Neural progenitor cell (in vitro differentiated cells): ENCODE measurements around the gene SDCCAG8. TPM values are rescaled to one million over a fixed set of nuclear protein-coding genes. Genes with fewer than 3 reads are reported as not detected.

Experiments
- DNase-seq: peaks from one replicate; pipeline ENCODE4 v3.0.0-alpha.2; 2016; ENCODE audit warnings: low spot score
- H2AFZ ChIP-seq: fragments of 200-600 bp; sonication (generic); replicated peaks from 2 replicates; pipeline ENCODE4 v1.6.1; 2016; ENCODE audit warnings: antibody characterized with exemption
- H3F3A ChIP-seq: fragments of 200-600 bp; sonication (generic); 2 replicates; pipeline ENCODE4 v1.6.1; 2016; ENCODE audit warnings: antibody characterized with exemption, low read depth
- H3K27ac ChIP-seq: fragments of 200-600 bp; sonication (generic); 2 replicates; pipeline ENCODE4 v1.5.1; 2016; ENCODE audit warnings: mild to moderate bottlenecking
- H3K27me3 ChIP-seq: fragments of 200-600 bp; sonication (generic); 2 replicates; pipeline ENCODE4 v1.6.1; 2016; ENCODE audit warnings: mild to moderate bottlenecking, moderate library complexity
- H3K36me3 ChIP-seq: fragments of 200-600 bp; sonication (generic); 2 replicates; pipeline ENCODE4 v1.5.1; 2016
- H3K4me1 ChIP-seq: fragments of 200-600 bp; sonication (generic); 2 replicates; pipeline ENCODE4 v1.6.1; 2016; ENCODE audit warnings: mixed run types
- H3K4me2 ChIP-seq: fragments of 200-600 bp; sonication (generic); 2 replicates; pipeline ENCODE4 v1.6.1; 2016
- H3K4me3 ChIP-seq: fragments of 200-600 bp; sonication (generic); 2 replicates; pipeline ENCODE4 v1.5.1; 2016
- H3K79me2 ChIP-seq: fragments of 200-600 bp; sonication (generic); 2 replicates; pipeline ENCODE4 v1.6.1; 2016; ENCODE audit warnings: low read depth
- H3K9ac ChIP-seq: fragments of 200-600 bp; sonication (generic); 2 replicates; pipeline ENCODE4 v1.6.1; 2016
- H3K9me3 ChIP-seq: fragments of 200-600 bp; sonication (generic); 2 replicates; pipeline ENCODE4 v1.5.1; 2016; ENCODE audit warnings: low read depth
- H4K20me1 ChIP-seq: fragments of 200-600 bp; sonication (generic); 2 replicates; pipeline ENCODE4 v1.6.1; 2016; ENCODE audit warnings: low read depth
- H3K27ac Mint-ChIP-seq: 3 replicates; pipeline ENCODE4 v1.8.0; 2021; ENCODE audit warnings: mixed read lengths
- H3K27me3 Mint-ChIP-seq: 2 replicates; pipeline ENCODE4 v1.8.0; 2022; ENCODE audit warnings: low read depth, mild to moderate bottlenecking, inconsistent platforms, moderate library complexity, mixed read lengths; ENCODE audit not compliant: insufficient read depth
- H3K36me3 Mint-ChIP-seq: 3 replicates; pipeline ENCODE4 v1.8.0; 2021; ENCODE audit warnings: mixed read lengths
- H3K4me1 Mint-ChIP-seq: 3 replicates; pipeline ENCODE4 v1.8.0; 2021; ENCODE audit warnings: mixed read lengths
- H3K4me3 Mint-ChIP-seq: 3 replicates; pipeline ENCODE4 v1.8.0; 2021; ENCODE audit warnings: mild to moderate bottlenecking, moderate library complexity, mixed read lengths
- H3K9me3 Mint-ChIP-seq: 3 replicates; pipeline ENCODE4 v1.8.0; 2020; ENCODE audit warnings: mixed read lengths
- CTCF ChIP-seq: fragments of 200-600 bp; sonication (generic); IDR thresholded peaks from 2 replicates; pipeline ENCODE4 v1.5.1; 2017; ENCODE audit warnings: antibody characterized with exemption, mild to moderate bottlenecking
- EZH2 ChIP-seq: fragments of 200-600 bp; sonication (generic); IDR thresholded peaks from 2 replicates; pipeline ENCODE4 v1.6.1; 2017; ENCODE audit warnings: antibody characterized with exemption, mild to moderate bottlenecking, moderate library complexity
- EZH2phosphoT487 ChIP-seq: fragments of 200-600 bp; sonication (generic); IDR thresholded peaks from 2 replicates; pipeline ENCODE4 v1.6.1; 2017; ENCODE audit warnings: antibody characterized with exemption
- total RNA-seq: library from RNA; depleted of rRNA; stranded (reverse); fragments of >200 nt; gene quantifications from 2 replicates; pipeline ENCODE4 v1.2.3, GENCODE V29; 2015; ENCODE audit warnings: low replicate concordance

Gene SDCCAG8
- total RNA-seq, 1 donor from 2014 or later = 30.3 TPM

DNA sequence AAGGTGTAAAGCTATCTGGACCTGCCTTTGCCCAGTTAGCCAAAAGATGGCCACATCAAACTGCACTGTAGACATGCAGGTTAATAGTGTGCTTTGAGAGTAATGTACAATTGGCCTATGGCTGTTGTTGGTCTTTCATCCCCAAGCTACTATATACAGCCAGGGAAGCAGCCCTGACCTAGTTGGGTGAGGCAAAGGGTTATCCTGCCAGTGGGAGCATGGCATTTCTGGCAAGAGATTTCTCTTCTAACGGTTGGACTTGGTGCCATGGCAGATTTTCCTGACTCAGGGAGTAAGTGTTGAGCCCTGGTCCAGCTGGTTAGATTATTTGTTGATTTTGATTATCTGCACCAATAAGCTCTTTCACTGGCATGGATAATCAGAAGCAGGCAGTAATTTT, 119.8 kb downstream of the SDCCAG8 start:
- H3K27ac ChIP-seq = no peak overlapping the region
- H4K20me1 ChIP-seq = no peaks in the 10 kb centered on the region
- Mint-ChIP-seq H3K4me3 (no peak overlapping the region), H3K36me3 (no peaks in the 10 kb centered on the region), H3K27me3 (no peaks in the 10 kb centered on the region), H3K4me1 (peaks cover 17% of the 10 kb centered on the region), H3K9me3 (peaks cover 10% of the 10 kb centered on the region), H3K27ac (no peak overlapping the region)
- peaks cover 9% of the 10 kb centered on the region for H3K9me3 ChIP-seq
- TF ChIP-seq EZH2phosphoT487 (no peak), EZH2 (no peak), CTCF (no peak)
- H3K4me3 ChIP-seq = no peak overlapping the region
- H3K4me1 ChIP-seq = peaks cover 8% of the 10 kb centered on the region
- H3F3A ChIP-seq = no peaks in the 10 kb centered on the region
- no peak overlapping the region for H3K4me2 ChIP-seq
- H3K9ac ChIP-seq = no peak overlapping the region
- H3K79me2 ChIP-seq = no peaks in the 10 kb centered on the region
- H3K27me3 ChIP-seq = no peaks in the 10 kb centered on the region
- no peak overlapping the region for H2AFZ ChIP-seq
- no peaks in the 10 kb centered on the region for H3K36me3 ChIP-seq
- DNase-seq = no peak

GRCh38 chr1:243378669-243379068, 122.8 kb downstream of the SDCCAG8 start:
- Histone ChIP-seq H3K4me3 (no peak overlapping the region), H4K20me1 (no peaks in the 10 kb centered on the region), H3K4me1 (peaks cover 8% of the 10 kb centered on the region), H3K79me2 (no peaks in the 10 kb centered on the region), H2AFZ (no peak overlapping the region), H3K4me2 (no peak overlapping the region), H3K9me3 (peaks cover 9% of the 10 kb centered on the region), H3K27ac (peak overlapping the region; percentile 13), H3K9ac (no peak overlapping the region), H3K36me3 (no peaks in the 10 kb centered on the region), H3F3A (no peaks in the 10 kb centered on the region), H3K27me3 (no peaks in the 10 kb centered on the region)
- Mint-ChIP-seq H3K9me3 (peaks cover 7% of the 10 kb centered on the region), H3K27ac (no peak overlapping the region), H3K27me3 (no peaks in the 10 kb centered on the region), H3K4me1 (peaks cover 17% of the 10 kb centered on the region), H3K4me3 (no peak overlapping the region), H3K36me3 (no peaks in the 10 kb centered on the region)
- TF ChIP-seq EZH2phosphoT487 = no peak
- no peak for TF ChIP-seq CTCF
- no peak for TF ChIP-seq EZH2
- peak; percentile 15 for DNase-seq

DNA sequence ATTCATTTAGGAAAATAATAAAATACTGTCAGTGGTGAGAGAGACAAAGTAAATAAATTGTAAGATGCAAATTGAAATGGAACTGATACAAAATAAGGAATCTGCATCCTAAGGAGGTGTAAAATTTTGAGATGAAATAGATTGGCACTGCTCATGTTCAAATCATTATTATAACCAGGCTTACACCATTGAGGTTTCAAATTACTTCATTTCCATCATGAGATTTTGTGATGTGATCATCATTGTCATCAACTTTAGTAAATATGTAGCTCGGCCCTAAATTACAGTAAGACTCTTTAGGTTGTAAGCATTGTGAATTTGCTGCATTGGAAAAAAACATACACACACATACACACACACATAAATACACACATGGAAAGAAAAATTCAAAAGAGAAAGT, 123.4 kb downstream of the SDCCAG8 start:
- no peaks in the 10 kb centered on the region for H3K36me3 ChIP-seq
- H3K27me3 ChIP-seq = no peaks in the 10 kb centered on the region
- no peaks in the 10 kb centered on the region for H3K36me3 Mint-ChIP-seq
- H3K4me1 ChIP-seq = peaks cover 8% of the 10 kb centered on the region
- H2AFZ ChIP-seq = no peak overlapping the region
- no peak overlapping the region for H3K4me2 ChIP-seq
- H3K27me3 Mint-ChIP-seq = no peaks in the 10 kb centered on the region
- H3K9ac ChIP-seq = no peak overlapping the region
- H3K79me2 ChIP-seq = no peaks in the 10 kb centered on the region
- H3K27ac Mint-ChIP-seq = no peak overlapping the region
- peaks cover 4% of the 10 kb centered on the region for H3K9me3 ChIP-seq
- peaks cover 17% of the 10 kb centered on the region for H3K4me1 Mint-ChIP-seq
- H3F3A ChIP-seq = no peaks in the 10 kb centered on the region
- H3K4me3 Mint-ChIP-seq = no peak overlapping the region
- DNase-seq = no peak
- H3K4me3 ChIP-seq = no peak overlapping the region
- TF ChIP-seq EZH2phosphoT487 (no peak), EZH2 (no peak), CTCF (no peak)
- H4K20me1 ChIP-seq = no peaks in the 10 kb centered on the region
- no peak overlapping the region for H3K27ac ChIP-seq
- peaks cover 3% of the 10 kb centered on the region for H3K9me3 Mint-ChIP-seq
